Mammary epithelial cell (primary cell): ENCODE results near the gene LAMTOR4.
"Not testable (repeated sequence)": the region's sequence is repeated elsewhere in the genome, so short reads cannot be mapped to it uniquely, and the experiment has no call there.

ENCODE experiments used
- CTCF ChIP-seq, 2 donors: IDR thresholded peaks in 1 of 2; conservative IDR thresholded peaks in 1 of 2; 2 replicates each; pipeline ENCODE4 v1.5.1; 2011 to 2012; ENCODE audit warnings: inconsistent platforms in 2 of 2, low read length in 2 of 2, mild to moderate bottlenecking in 2 of 2, control low read depth in 1 of 2, low read depth in 1 of 2; ENCODE audit not compliant: insufficient read depth in 1 of 2; ENCODE audit errors: extremely low read depth in 1 of 2
- EZH2 ChIP-seq: IDR thresholded peaks from 2 replicates; pipeline ENCODE4 v1.6.1; 2012; ENCODE audit warnings: low read length, inconsistent platforms, borderline replicate concordance

DNA sequence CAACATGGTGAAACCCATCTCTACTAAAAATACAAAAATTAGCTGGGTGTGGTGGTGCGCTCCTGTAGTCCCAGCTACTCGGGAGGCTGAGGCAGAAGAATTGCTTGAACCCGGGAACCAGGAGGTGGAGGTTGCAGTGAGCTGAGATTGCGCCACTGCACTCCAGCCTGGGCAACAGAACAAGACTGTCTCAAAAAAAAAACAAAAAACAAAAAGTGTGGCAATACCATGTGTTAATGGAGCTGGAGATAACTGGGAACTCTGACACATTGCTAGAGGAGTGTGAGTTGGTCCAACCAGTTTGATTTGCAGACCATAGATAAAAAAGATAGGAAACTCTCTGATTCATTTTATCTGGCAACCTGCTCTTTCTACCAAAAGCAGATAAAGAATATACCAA, 2.4 kb upstream of the LAMTOR4 start:
- not testable (repeated sequence) for TF ChIP-seq EZH2; CTCF (conservative IDR thresholded peaks at IDR 0.05 in 1 of 2, IDR thresholded peaks at IDR 0.05 in 1 of 2; ENCODE audit: extremely low read depth in 1 of 2, insufficient read depth in 1 of 2, low read depth in 1 of 2, low read length in 2 of 2)
